Left lobe of liver (tissue), 2 donors: ENCODE measurements around the gene PTPRG. TPM values are rescaled to one million over a fixed set of nuclear protein-coding genes. Genes with fewer than 3 reads are reported as not detected.
A peak's percentile ranks its signal among the peaks of the same experiment; 100 is the strongest.
"Not testable (repeated sequence)": the region's sequence is repeated elsewhere in the genome, so short reads cannot be mapped to it uniquely, and the experiment has no call there.

Experiments
- ATAC-seq: fragments of 200-7000 bp; cut with Tn5 transposase; one replicate; pipeline ENCODE4 v1.9.1; 2020; ENCODE audit warnings: mild to moderate bottlenecking, moderate library complexity
- DNase-seq: peaks from one replicate; pipeline ENCODE4 v3.0.0-alpha.2; 2020; ENCODE audit warnings: low spot score
- total RNA-seq: library from RNA; stranded (reverse); gene quantifications from one replicate; pipeline ENCODE4 v1.2.1, GENCODE V29; 2021
- donor health status: DM: no; HTN: no; CAD: no; lungs with moderate emphysema.
- donor health status: DM: no; HTN: yes; CAD: no.

The PTPRG gene
- total RNA-seq, 1 donor from 2014 or later = 15.6 TPM

GRCh38 chr3:61742006-61742405, 180.6 kb downstream of the PTPRG start:
- ATAC-seq (no peak), DNase-seq (no peak)

DNA sequence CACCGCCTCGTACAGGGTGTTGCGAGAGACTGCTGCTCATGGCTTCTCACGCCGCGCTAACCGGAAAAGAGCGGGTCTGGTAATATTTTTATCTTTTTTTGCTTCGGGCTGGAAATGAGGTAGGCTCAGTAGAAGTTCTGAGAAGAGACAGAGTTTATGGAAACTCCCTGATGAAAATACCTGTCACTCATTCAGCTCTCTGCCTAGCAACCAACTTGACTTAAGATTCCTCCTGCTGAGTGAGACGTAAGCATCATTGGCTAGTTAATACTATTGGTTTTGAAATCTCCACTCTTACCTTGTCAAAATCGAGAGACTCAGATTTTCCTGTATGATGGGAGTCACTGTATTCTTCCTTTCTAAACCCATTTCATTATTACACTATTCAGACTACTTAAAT, 181.7 kb downstream of the PTPRG start:
- ATAC-seq = no peak
- no peak for DNase-seq

- peak; percentile 84 for ATAC-seq
- DNase-seq = no peak
These were observed 182.4 kb downstream of the PTPRG start for GRCh38 chr3:61743686-61744242.

DNA sequence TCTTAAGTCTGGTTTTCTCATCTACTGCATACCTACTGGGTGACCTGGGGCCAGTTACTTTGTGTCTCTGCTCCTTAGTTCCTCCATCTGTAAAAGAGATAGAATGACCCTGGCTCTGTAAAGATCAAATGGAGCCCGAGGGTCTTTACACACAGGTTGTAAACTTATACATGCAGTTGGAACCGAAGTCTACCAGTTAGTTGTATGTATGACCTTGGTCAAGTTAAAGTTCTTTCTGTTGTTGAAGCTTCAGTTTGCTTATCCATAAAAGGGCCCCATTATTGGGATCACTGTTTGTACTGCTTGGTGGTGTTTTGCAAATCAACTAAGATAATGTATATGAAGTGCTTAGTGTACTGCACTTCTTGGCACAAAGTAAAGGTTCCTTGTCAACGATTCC, 186.9 kb downstream of the PTPRG start:
- ATAC-seq (no peak), DNase-seq (no peak)

GRCh38 chr3:61750766-61751165, 189.4 kb downstream of the PTPRG start:
- ATAC-seq (no peak), DNase-seq (no peak)

DNA sequence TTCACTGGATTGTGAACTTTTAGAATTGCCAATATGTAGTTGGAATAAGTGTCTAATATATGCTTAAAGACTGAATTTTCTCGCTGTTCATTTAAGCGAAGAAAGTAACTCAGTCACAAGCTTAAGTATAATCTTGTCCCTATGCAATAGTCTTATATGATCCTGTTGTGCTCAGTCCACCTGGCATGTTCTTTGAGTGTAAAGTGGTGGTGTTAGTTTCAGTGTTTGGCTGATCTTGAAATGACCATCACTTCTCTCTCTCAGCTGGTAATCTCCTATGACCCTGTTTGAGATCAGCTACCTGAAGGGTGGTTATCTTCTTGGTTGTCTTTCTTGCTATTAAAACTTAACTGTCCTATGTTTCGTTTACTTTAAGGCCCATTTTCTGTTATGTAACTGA, 197.5 kb downstream of the PTPRG start:
- DNase-seq (no peak), ATAC-seq (no peak)

GRCh38 chr3:61760783-61761182, 199.4 kb downstream of the PTPRG start:
- ATAC-seq, DNase-seq: not testable (repeated sequence)

- ATAC-seq (no peak), DNase-seq (no peak)
These were observed 200.5 kb downstream of the PTPRG start for GRCh38 chr3:61761694-61762430.

- no peak for ATAC-seq
- no peak for DNase-seq
These were observed 203.9 kb downstream of the PTPRG start for GRCh38 chr3:61765157-61765876.

- ATAC-seq = peak; percentile 69
- DNase-seq = no peak
These were observed 207.1 kb downstream of the PTPRG start for GRCh38 chr3:61768284-61769037.

- no peak for DNase-seq
- no peak for ATAC-seq
These were observed 208.1 kb downstream of the PTPRG start for GRCh38 chr3:61769266-61769990.

DNA sequence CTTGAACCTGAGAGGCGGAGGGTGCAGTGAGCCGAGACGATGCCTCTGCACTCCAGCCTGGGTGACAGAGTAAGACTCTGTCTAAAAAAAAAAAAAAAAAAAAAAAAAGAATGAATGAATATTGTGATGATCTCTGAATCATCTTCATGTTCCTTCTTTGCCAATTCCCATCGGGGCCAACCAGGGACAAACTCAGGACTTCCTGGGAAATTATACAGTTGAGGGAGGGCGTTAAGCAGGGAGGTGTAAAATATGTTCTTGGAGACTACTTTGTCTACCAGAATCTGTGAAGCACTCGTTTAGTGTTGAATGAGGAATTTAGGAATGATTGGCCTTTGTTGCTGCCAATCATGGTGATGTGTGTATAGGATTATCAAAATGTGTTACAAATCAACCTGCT, 210.6 kb downstream of the PTPRG start:
- ATAC-seq (no peak), DNase-seq (no peak)

DNA sequence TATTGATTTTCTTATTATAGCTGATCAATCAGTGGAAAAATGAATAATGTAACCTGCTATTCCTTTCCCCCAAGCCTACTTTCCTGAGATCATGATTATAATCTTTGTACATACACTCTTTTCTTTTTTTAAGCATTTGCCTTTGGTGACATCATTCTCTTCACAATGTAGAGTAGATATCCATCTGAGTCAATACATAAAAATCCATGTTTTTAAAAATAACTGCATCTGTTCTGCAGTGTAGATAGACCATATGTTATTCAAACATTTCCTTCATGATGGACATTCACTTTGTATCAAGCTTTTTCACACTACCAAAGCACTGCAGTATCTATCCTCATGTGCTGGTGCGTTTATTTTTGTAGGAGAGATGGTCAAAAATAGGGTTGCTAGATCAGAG, 211.1 kb downstream of the PTPRG start:
- DNase-seq (no peak), ATAC-seq (no peak)

- ATAC-seq = peak; percentile 93
- DNase-seq = no peak
These were observed 213.0 kb downstream of the PTPRG start for GRCh38 chr3:61774279-61774890.

DNA sequence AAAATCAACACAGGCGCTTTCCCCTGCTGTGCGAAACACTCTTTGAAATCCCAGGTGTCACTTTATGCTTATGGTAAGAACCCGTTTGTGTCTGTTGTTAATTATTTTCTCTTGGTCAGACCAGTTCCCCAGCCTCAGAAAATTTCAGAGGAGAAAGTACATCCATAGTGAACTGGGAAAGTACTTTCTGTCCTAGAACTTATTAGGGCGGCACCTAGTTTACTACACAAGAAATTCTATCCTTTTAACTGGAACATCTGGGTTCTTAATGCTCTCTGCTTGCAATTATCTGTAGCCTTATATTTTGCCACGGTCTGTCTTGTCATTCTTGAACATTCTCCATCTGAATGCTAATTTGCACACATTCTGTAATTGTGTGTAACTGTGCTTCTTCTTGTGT, 215.0 kb downstream of the PTPRG start:
- ATAC-seq (no peak), DNase-seq (no peak)

- no peak for DNase-seq
These were observed 216.1 kb downstream of the PTPRG start for GRCh38 chr3:61777483-61777882.

DNA sequence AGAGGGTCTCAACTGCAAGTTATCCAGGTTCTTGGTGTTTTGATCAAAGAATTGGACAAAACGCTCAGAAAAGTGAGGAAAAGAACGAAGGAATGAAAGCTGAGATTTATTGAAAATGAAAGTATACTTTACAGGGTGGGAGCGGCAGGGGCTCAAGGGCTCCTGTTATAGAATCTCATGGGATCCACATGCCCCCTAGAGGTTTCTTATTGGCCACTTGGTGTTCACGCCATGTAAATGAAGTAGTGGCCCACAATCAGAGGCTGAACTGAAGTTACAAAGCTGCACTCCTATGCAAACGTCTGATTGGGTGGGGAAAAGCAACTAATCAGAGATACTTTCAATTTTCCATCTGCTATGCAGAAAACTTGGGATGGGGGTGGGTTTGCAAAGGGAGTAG, 216.7 kb downstream of the PTPRG start:
- DNase-seq (no peak), ATAC-seq (no peak)

More at GRCh38 chr3:61777483-61777882, 216.1 kb downstream of the PTPRG start:
- ATAC-seq = no peak

- DNase-seq (no peak), ATAC-seq (no peak)
These were observed 218.6 kb downstream of the PTPRG start for GRCh38 chr3:61780016-61780415.

GRCh38 chr3:61780455-61781228, 219.3 kb downstream of the PTPRG start:
- no peak for ATAC-seq
- DNase-seq = no peak
